GM12874 (cell line): ENCODE measurements around the gene MYO1H.

ENCODE experiments used
- CTCF ChIP-seq: IDR thresholded peaks from 2 replicates; pipeline ENCODE4 v1.5.1; 2011; ENCODE audit warnings: low read depth, mild to moderate bottlenecking, control low read depth, low read length, moderate library complexity; ENCODE audit not compliant: insufficient read depth

Gene MYO1H

DNA sequence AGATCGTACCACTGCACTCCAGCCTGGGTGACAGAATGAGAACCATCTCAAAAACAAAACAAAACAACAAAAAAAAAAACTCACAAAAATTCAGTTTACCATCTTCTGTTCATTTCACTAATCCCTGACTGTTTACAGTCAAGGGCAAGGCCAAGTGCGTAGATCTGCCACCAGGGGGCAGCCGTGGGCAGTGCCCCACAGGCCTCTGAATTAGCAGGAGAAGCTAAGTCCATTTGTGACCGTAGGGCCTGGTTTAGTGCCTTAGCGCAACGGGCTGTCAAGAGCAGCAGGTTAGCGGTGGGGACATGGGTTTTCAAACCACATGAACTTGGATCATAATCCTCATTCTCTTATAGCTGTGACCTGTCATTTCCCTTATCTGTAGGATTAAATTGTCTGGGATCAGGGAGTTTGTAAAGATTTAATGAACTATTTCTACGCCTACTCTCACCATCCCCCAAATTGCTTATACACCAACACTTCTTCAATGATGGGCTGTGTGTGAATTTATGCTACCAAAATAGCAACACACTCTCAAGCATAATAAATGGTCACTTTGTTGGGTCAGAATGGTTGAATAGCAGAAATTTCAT is 80.4 kb downstream of the MYO1H start:
- peak; percentile 97 for TF ChIP-seq CTCF

DNA sequence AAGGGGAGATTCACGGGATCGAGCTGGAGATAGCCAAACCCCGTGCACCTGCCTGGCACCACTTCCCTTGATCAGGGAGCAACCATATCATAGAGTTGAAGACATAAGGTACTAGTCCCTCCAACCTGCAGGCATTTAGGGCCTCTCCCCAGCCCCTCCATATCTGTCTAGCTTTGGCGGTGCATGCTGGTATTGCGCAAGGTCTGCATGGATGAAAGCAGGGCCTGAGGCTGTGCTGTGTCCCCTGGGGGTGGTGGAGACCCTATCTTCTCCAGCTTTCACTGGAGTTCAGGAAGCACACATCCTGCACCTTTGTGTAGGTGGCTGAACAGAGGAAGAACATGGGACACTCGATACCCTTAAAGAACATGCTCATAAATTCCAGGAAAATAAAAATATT is 82.5 kb downstream of the MYO1H start:
- TF ChIP-seq CTCF: no peak

- TF ChIP-seq CTCF: no peak
Measured at GRCh38 chr12:109432431-109432830, 84.7 kb downstream of the MYO1H start.

- peak; percentile 93 for TF ChIP-seq CTCF
Measured at GRCh38 chr12:109432842-109433304, 85.2 kb downstream of the MYO1H start.

DNA sequence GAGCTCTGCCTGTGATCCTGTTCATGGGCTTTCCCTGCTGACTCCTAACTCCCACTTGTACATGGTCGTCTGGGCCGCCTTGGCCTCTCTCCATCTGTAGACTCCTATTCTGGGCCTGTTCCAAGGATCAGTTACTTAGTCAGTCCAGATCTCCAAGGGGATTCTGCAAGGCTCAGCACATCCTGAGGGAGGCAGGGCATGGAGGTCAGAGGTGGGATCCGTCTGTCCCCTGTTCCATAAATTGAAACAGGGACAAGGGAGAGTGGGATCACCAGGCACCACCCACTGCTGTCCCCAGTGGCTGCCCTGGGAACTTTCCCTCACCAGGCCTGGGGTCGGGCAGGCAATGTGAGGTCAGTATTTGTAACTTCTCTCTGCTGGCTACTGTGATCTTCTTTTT is 85.9 kb downstream of the MYO1H start:
- peak; percentile 52 for TF ChIP-seq CTCF

- TF ChIP-seq CTCF: no peak
Measured at GRCh38 chr12:109434582-109434981, 86.9 kb downstream of the MYO1H start.

DNA sequence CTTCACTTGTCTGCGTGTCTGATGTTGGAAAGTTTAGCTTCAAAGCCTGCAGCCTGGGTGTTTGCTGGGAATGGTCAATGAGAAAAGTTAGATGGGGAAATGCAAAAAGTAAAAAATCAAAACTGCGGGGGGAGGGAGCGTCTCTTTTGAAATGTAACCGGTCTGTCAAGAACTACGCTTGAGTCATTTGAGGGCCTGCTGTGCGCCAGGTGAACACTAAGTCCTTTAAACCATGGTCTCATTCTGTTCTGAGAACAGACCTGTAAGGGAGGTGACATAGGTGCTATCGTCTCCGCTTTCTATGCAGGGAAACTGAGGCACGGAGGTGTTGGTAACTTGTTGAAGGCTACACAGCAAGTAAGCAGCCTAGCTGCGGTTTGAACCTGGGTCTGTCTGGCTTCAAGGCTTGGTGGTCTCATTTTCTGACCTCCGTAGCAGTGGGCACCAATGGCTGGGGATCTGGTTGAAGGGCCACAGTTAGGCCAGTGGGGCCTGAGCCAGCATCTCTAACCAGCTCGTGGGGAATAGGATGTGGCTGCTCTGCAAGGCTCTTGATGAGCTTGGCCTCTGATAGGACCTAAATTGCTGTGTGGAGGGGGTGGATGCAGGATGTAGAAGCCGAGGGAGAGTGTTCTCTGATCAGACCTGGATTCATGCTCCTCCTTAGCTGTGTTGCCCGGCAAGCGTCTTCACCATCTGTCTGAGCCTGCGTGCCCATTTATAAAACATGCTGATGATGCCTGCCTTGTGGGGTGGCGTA is 87.9 kb downstream of the MYO1H start:
- no peak for TF ChIP-seq CTCF
